ENCODE data around the gene NEU2. TPM values are rescaled to one million over a fixed set of nuclear protein-coding genes. Genes with fewer than 3 reads are reported as not detected.
"Not testable (repeated sequence)": the region's sequence is repeated elsewhere in the genome, so short reads cannot be mapped to it uniquely, and the experiment has no call there.

The NEU2 gene
- total RNA-seq, 1 experiment from 2014 or later, result not detected

- in situ Hi-C loops (cut with HindIII; ENCODE audit: low pct_unique_long_range_greater_than_20kb, low sequenced_read_pairs), result no loop called here
- DNase-seq (ENCODE audit: low read depth), result no peak
Observed at GRCh38 chr2:233007270-233007669, 25.2 kb upstream of the NEU2 start.

- in situ Hi-C loops (cut with HindIII; ENCODE audit: low pct_unique_long_range_greater_than_20kb, low sequenced_read_pairs), result no loop called here
- DNase-seq (ENCODE audit: low read depth), result no peak
Observed at GRCh38 chr2:233007739-233008138, 24.7 kb upstream of the NEU2 start.

GRCh38 chr2:233009661-233010060 lies 22.8 kb upstream of the NEU2 start:
- in situ Hi-C loops (cut with HindIII; ENCODE audit: low pct_unique_long_range_greater_than_20kb, low sequenced_read_pairs), result no loop called here
- no peak for DNase-seq (ENCODE audit: low read depth)

- in situ Hi-C loops (cut with HindIII; ENCODE audit: low pct_unique_long_range_greater_than_20kb, low sequenced_read_pairs), result no loop called here
- DNase-seq (ENCODE audit: low read depth), result no peak
Observed at GRCh38 chr2:233010569-233011267, 21.8 kb upstream of the NEU2 start.

- in situ Hi-C loops (cut with HindIII; ENCODE audit: low pct_unique_long_range_greater_than_20kb, low sequenced_read_pairs), result no loop called here
- DNase-seq (ENCODE audit: low read depth), result no peak
Observed at GRCh38 chr2:233011268-233011650, 21.2 kb upstream of the NEU2 start.

GRCh38 chr2:233011702-233012131 lies 20.8 kb upstream of the NEU2 start:
- no peak for DNase-seq (ENCODE audit: low read depth)
- in situ Hi-C loops (cut with HindIII; ENCODE audit: low pct_unique_long_range_greater_than_20kb, low sequenced_read_pairs), result no loop called here

- in situ Hi-C loops (cut with HindIII; ENCODE audit: low pct_unique_long_range_greater_than_20kb, low sequenced_read_pairs), result no loop called here
- DNase-seq (ENCODE audit: low read depth), result no peak
Observed at GRCh38 chr2:233012301-233012971, 20.0 kb upstream of the NEU2 start.

GRCh38 chr2:233013027-233013461 lies 19.4 kb upstream of the NEU2 start, which contains the start of gene NGEF:
Gene NGEF (minus strand): TSS chr2:233013256. CDS start chr2:232974890, 38,366 bp downstream.
- in situ Hi-C loops (cut with HindIII; ENCODE audit: low pct_unique_long_range_greater_than_20kb, low sequenced_read_pairs), result no loop called here
- DNase-seq (ENCODE audit: low read depth), result no peak

- in situ Hi-C loops (cut with HindIII; ENCODE audit: low pct_unique_long_range_greater_than_20kb, low sequenced_read_pairs), result no loop called here
- DNase-seq (ENCODE audit: low read depth), result no peak
Observed at GRCh38 chr2:233013650-233014049, 18.8 kb upstream of the NEU2 start.

GRCh38 chr2:233015019-233015645 lies 17.3 kb upstream of the NEU2 start:
- in situ Hi-C loops (cut with HindIII; ENCODE audit: low pct_unique_long_range_greater_than_20kb, low sequenced_read_pairs), result no loop called here
- DNase-seq (ENCODE audit: low read depth), result no peak

GRCh38 chr2:233017947-233018346 lies 14.5 kb upstream of the NEU2 start:
- in situ Hi-C loops (cut with HindIII; ENCODE audit: low pct_unique_long_range_greater_than_20kb, low sequenced_read_pairs), result no loop called here
- no peak for DNase-seq (ENCODE audit: low read depth)

- in situ Hi-C loops (cut with HindIII; ENCODE audit: low pct_unique_long_range_greater_than_20kb, low sequenced_read_pairs); DNase-seq (ENCODE audit: low read depth): not testable (repeated sequence)
Observed at GRCh38 chr2:233019610-233020009, 12.9 kb upstream of the NEU2 start.

GRCh38 chr2:233020454-233020853 lies 12.0 kb upstream of the NEU2 start:
- in situ Hi-C loops (cut with HindIII; ENCODE audit: low pct_unique_long_range_greater_than_20kb, low sequenced_read_pairs), result no loop called here

GRCh38 chr2:233021771-233022170 lies 10.7 kb upstream of the NEU2 start:
- DNase-seq (ENCODE audit: low read depth), result no peak

More at GRCh38 chr2:233020454-233020853, 12.0 kb upstream of the NEU2 start:
- DNase-seq (ENCODE audit: low read depth), result no peak

GRCh38 chr2:233022561-233022960 lies 9.9 kb upstream of the NEU2 start:
- in situ Hi-C loops (cut with HindIII; ENCODE audit: low pct_unique_long_range_greater_than_20kb, low sequenced_read_pairs), result no loop called here
- no peak for DNase-seq (ENCODE audit: low read depth)

More at GRCh38 chr2:233021771-233022170, 10.7 kb upstream of the NEU2 start:
- in situ Hi-C loops (cut with HindIII; ENCODE audit: low pct_unique_long_range_greater_than_20kb, low sequenced_read_pairs), result no loop called here

- DNase-seq (ENCODE audit: low read depth), result no peak
- in situ Hi-C loops (cut with HindIII; ENCODE audit: low pct_unique_long_range_greater_than_20kb, low sequenced_read_pairs), result no loop called here
Observed at GRCh38 chr2:233023007-233023760, 9.3 kb upstream of the NEU2 start.

- in situ Hi-C loops (cut with HindIII; ENCODE audit: low pct_unique_long_range_greater_than_20kb, low sequenced_read_pairs), result no loop called here
- no peak for DNase-seq (ENCODE audit: low read depth)
Observed at GRCh38 chr2:233023761-233024410, 8.6 kb upstream of the NEU2 start.

GRCh38 chr2:233025706-233026105 lies 6.8 kb upstream of the NEU2 start:
- no peak for DNase-seq (ENCODE audit: low read depth)
- in situ Hi-C loops (cut with HindIII; ENCODE audit: low pct_unique_long_range_greater_than_20kb, low sequenced_read_pairs), result no loop called here

Data from Caki2 (cell line).